ENCODE results near the gene ELF4. TPM values are rescaled to one million over a fixed set of nuclear protein-coding genes. Genes with fewer than 3 reads are reported as not detected.
A peak's percentile ranks its signal among the peaks of the same experiment; 100 is the strongest.

Gene ELF4
- total RNA-seq, 1 donor from 2014 or later = 11.3 TPM

- DNase-seq = no peak
These were observed 26.5 kb downstream of the ELF4 start for GRCh38 chrX:130083656-130084382.

DNA sequence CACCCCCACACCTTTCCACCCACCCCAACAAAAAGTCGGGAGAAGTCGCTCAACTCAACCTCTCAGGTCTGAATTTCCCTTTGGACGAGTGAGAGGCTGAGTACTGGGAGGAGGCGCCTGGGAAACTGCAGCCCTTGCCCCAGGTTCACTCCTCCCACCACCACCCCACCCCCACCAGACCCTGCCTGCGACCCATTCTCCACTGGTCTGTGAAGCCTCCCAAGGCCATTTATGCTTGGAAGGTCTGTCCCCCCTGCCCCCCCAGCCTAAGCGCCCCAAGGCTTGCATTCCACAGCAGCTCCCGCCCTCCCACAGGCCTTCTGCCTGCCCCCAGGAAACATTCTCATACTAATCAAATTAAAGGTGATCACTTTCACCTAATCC lies 27.2 kb downstream of the ELF4 start:
- DNase-seq = no peak

- DNase-seq = peak; percentile 42
These were observed 27.8 kb downstream of the ELF4 start for GRCh38 chrX:130082244-130083106.

- no peak for DNase-seq
These were observed 28.8 kb downstream of the ELF4 start for GRCh38 chrX:130081421-130082045.

- DNase-seq = no peak
These were observed 29.4 kb downstream of the ELF4 start for GRCh38 chrX:130080791-130081367.

GRCh38 chrX:130079824-130080406 lies 30.4 kb downstream of the ELF4 start:
- DNase-seq = peak; percentile 85

DNA sequence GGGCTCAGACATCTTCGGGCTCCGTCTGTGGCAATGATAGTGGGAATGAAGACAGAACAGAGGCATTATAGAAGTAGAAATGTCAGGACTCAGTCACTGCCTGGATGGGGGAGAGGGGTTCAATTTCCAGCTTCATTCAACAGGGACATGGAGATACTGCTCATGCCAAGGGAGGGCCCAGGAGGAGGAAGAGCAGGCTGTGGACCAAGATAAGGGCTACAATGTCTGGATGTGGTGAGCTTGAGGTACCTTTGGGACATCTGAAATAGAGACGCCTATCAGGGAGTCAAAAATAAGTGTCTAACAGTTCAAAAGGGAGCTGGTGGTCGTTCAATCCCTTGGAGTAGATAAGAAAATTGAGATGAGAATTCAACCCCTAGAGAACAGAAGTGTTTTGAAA lies 34.5 kb downstream of the ELF4 start:
- DNase-seq = no peak

- no peak for DNase-seq
These were observed 38.0 kb downstream of the ELF4 start for GRCh38 chrX:130072345-130072740.

DNA sequence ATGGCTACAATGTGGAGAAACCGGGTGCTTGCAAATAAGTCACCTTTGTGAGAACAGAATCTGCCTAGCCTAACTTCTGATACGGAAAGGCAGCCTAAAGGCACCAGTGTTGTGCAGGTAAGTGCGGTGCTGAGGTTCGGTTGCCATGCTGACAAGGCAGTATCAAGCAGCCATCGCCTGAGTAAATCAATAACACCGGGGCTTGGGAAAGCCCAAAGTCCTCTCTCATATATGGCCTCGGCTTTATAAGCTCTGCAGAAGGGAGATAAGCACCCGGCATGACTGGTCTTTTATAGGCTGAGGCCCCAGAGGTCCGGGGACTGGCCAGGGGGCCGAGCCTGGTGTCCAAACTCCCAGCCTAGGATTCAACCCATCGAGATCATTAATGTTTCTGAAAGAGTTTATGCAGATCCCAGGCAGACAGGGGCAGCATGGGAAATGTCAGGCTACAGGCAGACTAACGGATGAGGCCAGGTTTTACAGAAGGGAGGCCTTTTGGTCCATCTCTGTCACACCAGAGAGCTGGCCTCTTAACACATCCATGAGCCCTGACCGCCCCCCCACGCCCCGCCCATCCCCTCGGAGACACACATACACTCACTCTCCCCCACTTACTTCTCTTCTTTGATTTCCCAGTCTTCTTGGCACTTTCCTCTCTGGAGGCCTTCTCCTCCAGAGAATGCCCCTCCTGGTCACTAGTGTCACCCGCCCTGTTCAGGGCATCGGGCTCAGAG lies 38.5 kb downstream of the ELF4 start:
- no peak for DNase-seq

- no peak for DNase-seq
These were observed 43.2 kb downstream of the ELF4 start for GRCh38 chrX:130066975-130067615.

GRCh38 chrX:130060122-130061069 lies 49.9 kb downstream of the ELF4 start:
- DNase-seq = peak; percentile 85

DNA sequence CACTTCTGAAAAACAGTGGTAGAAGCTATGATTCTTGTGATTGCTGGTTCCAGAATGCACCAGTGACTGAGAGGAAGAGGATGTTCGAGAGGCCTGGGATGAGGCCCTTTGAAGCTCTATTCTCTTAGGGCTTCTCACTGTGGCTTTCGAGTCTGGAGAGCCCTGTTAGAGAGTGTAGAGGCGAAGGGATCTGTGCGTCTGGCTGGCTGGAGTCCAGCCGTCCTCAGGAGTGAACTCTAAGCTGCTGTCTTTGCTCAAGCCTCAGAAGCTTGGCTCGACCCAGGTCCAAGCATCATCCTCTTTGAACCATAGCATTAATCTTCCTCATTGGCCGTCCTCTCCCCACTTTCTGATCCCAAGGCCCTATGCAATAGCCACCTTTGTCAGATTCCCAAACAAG lies 51.6 kb downstream of the ELF4 start:
- DNase-seq = peak; percentile 9

DNA sequence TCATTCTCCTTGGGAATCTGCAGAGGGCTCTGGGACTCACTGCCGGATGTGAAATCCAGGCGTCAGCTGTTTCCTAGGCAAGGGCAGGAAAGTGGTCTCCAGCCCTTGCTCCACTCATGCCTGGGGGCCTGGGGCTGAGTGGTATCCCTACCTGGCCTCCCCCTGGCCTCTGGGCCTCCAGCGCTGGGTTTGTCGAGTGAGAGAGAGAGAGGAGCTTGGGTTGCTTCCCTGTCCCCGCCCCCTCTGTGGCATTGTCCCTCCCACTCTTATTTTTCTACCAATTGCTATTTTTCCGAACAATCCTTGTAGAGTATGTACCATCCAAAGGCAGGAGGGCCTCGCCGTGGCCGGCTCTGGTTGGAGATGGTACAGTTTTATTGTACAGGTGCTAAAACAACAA lies 53.1 kb downstream of the ELF4 start:
- peak; percentile 5 for DNase-seq

GRCh38 chrX:130055899-130056298 lies 54.4 kb downstream of the ELF4 start:
- DNase-seq = peak; percentile 3

DNA sequence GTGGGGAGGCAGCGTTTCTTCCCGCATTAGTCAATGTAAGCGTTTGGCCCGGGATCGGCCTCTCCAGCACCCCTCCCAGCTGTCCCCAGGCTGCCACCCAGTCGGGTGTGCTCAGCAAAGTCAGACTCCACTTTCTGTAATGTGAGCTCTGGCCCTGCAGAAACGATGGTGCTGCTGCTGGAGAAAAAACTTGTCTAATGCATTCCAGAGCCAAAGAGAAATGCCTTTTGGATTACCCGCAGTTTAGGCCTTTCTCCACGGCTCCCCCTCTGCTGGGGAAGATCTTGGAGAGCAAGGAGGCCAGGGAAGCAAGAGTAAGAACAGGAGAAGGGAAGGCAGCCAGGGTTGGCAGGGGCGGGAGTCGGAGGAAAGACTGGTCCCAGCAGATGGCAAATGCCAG lies 55.2 kb downstream of the ELF4 start:
- DNase-seq = peak; percentile 88

- DNase-seq = peak; percentile 24
These were observed 57.1 kb downstream of the ELF4 start for GRCh38 chrX:130053236-130053635.

DNA sequence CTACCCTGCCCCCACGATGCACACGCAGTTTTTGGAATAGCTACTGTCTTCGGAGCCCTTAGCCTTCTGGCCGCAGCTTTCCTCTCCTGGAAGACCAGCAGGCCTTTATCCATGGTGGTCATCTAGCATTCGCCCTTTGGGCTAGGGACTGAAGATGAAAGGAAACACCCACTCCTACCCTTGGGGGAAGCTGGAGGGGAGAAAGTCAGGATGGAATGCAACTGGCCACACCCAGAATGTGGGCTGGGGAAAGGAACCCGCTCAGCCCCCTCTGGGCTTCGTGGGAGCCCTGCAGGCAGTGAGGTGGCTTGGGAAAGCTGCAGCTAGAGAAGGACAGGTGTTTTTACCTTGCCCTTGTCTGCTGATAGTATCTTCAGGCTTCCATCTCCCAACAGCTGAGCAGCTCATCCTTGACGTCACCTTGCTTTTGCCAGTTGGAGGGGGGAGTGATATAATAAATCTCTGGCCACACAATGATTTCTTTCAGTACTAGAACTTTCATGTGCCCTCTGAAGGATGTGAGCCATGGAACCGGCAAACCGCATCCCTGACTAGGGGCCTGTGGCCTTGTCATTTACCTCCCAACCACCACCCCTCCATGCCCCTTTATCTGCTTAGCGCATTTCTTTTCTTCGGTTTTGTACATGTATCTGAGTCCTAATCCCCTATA lies 59.0 kb downstream of the ELF4 start:
- DNase-seq = no peak

- peak; percentile 29 for DNase-seq
These were observed 60.5 kb downstream of the ELF4 start for GRCh38 chrX:130049821-130050220.

DNA sequence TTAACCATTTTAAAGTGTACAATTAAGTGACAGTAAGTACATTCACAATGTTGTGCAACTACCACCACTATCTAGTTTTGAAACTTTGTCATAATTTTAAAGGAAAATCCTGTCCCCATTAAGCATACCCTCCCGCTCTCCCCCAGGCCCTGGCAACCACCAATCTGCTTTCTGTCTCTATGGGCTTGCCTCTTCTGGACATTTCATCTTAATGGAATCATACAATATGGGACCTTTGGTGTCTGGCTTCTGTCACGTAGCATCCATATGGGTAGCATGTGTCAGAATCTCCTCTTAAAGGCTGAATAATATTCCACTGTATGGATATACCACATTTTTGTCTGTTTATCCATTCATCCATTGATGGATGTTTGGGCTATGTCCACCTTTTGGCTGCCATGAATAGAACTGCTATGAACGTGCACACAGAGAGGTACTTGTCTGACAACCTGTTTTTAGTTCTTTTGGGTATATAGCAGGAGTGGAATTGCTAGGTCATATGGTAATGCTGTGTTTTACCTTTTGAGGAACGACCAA lies 61.5 kb downstream of the ELF4 start:
- no peak for DNase-seq

Measured in tongue (tissue), 2 donors.